Femur (tissue), 1 donor: ENCODE data around the gene SGK1.
A peak's percentile ranks its signal among the peaks of the same experiment; 100 is the strongest.
"Not testable (repeated sequence)": the region's sequence is repeated elsewhere in the genome, so short reads cannot be mapped to it uniquely, and the experiment has no call there.

Experiments used
- DNase-seq: peaks from one replicate; pipeline ENCODE4 v3.0.0-alpha.2; 2017

Gene SGK1

DNA sequence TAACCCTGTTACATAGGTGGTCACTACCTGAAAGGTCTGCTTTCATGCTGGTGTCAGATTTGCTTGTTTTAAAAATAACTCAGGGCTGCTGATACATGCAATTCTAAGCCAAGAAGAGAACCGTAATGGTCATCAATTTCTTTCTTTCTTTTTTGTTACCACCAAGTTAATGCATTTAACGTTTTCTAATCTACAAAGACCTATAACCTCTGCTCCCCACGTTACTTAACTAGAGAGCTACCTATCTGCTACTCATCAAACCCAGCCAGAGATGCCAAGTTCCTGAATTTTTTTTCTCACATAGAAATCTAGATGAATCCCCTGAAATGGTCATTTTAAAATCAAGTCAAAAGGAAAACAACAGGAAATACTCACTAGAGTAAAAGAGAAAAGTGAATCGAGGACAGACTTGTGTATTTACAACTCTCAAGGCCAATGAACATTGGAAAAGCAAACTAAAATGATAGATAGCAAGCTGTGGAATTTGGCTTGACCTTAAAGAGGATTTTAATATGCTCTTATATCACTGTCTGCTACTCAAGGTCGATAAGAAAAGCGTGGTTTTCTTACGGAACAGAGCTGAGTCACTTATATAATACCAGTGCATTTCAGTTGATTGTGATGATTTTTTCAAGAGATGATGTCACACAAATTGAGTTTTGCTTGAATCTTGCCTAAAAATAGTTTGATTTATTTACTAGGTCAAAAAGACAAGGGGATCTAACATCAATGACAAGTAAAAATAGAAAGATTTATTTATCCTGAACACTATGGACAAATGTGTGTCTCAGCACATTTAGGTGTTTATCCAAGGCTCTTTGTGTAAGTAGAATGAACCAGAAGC is 67.9 kb downstream of the SGK1 start:
- no peak for DNase-seq

DNA sequence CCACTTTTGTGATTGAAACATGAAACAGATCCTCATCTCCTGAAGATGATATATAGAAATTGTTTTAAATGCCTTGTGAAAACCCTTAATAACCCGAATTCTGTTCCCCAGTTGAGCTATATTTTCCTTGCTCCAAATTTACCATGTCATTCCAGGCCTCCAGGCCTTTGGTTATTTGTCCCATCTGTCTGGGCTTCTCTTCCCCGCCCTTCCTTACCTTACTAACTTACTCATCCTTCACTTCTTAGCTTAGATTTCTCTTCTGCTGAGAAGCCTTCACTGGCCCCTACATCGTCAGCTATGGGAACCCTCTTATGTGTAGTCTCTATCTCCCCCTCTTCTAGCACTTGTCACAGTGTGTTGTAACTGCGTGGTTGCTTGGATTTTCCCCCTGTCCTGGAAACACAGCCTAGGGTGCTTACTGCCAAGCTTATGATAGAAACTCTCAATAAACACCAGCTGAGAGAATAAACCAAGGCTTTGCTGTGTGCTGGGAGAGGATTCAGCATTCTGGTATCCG is 68.6 kb downstream of the SGK1 start:
- DNase-seq: no peak

DNA sequence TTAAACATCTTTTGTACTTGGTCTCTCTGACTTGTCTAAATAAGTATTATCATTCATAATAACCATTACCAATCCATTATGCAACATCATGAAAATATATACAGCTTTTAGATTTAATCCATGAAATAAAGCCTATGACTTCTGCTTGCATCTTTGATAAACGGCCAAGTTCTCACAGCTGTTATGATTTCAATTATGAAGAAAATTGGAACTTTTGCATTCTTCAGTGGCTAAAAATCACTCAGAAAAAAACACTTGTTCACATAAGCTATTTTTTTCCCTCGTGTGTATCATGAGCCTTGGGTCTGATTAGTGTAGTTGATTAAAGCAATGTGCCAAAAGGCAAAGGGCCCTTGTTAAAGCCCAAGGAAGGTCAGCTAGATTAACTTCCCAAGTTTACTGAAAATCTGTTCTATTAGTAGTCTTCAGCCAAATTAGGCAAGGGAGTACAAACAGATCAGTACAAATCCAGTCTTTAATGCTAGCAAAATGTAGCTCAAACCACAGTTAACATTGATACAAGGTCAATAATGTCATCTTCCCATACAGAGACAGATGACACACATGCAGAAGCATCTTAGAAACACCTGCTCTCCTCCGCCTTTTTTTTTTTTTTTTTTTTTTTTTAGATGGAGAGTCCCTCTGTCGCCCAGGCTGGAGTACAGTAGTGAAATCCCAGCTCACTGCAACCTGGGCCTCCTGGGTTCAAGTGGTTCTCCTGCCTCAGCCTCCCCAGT is 69.9 kb downstream of the SGK1 start:
- no peak for DNase-seq

DNA sequence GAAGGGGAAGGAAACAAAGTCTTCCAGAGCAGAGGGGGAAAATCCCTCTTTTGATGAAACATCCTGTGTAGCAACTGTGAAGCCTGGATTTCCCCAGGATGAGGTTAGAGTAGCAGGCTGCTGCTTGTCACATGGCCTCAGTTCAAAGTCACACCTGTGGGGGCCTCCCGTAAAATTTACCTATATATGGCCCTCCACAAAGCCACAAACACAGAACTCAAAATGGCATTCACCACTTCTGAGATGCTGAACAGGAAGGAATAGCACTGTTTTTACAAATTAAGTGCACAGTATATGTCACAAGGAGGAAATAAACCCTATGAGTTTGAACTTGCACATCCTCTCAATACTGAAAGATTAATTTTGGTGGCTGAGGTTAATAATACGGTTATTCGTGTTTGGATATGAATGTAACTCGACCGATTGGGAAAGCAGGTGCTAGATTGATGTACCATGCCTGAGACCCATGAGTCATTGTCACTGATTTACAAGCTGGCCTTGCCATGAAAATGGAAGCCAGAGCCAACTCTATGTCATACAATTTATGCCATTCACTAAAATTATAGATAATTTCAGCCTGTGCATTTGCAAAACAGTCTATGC is 70.6 kb downstream of the SGK1 start:
- no peak for DNase-seq

DNA sequence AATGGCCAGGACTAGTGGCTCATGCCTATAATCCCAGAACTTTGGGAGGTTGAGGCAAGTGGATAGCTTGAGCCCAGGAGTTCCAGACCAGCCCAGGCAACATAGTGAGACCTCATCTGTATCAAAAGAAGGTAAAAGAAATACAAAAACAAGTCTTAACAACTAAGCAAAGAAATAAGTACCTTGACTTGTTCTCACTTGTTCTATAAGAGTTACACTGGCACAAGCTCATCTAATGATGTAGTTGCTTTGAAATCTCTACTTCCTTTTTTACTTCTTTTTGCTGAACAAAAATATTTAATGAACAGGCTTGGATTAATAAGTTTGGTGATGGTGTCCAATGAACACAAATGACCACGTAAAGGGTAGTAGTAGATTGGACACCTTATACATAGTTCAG is 72.2 kb downstream of the SGK1 start:
- no peak for DNase-seq

DNA sequence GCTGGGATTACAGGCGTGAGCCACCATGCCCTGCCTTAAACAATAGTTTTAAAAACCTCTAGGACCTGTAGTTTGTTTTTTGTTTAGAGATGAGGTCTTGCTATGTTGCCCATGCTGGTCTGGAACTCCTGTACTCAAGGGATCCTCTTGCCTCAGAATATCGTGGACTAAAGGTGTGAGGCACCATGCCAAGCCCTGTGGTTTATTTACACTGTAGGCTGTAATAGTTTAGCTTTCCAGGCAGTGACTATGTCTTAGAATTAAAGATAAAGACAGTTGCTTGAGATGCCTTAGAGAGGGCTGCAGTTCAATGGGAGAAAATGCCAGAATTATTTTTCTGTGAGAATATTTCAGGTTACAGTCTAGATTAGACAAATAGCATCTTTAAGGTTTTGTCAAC is 72.9 kb downstream of the SGK1 start:
- no peak for DNase-seq

DNA sequence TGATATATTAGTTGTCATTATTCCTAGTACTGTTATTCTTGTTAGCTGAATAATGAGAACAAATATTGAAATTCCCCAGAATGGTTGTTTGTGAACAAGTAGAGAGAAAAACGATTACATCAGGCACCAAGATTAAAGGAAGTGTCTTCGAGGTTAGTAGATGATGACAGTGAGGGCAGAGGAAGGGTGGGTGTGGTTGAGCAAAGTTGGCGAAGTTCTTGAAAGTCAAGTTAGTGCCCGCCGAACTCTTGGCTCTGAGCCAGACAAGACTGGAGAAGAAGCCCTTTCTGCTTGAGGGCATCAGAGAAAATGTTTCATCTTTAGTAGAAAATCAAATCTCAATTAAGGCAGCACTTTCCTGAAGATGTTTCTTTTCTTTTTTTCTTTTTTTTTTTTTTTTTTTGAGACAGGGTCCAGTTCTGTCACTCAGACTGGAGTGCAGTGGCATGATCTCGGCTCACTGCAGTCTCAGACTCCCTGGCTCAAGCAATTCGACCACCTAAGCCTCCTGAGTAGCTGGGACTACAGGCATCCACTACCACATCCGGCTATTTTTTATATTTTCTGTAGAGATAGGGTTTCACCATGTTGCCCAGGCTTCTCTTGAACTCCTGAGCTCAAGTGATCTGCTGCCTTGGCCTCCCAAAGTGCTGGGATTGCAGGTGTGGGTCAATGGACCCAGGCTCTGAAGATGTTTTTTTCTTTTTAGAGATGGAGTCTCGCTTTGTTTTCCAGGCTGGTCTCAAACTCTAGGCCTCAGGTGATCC is 77.1 kb downstream of the SGK1 start:
- DNase-seq: peak; percentile 52

DNA sequence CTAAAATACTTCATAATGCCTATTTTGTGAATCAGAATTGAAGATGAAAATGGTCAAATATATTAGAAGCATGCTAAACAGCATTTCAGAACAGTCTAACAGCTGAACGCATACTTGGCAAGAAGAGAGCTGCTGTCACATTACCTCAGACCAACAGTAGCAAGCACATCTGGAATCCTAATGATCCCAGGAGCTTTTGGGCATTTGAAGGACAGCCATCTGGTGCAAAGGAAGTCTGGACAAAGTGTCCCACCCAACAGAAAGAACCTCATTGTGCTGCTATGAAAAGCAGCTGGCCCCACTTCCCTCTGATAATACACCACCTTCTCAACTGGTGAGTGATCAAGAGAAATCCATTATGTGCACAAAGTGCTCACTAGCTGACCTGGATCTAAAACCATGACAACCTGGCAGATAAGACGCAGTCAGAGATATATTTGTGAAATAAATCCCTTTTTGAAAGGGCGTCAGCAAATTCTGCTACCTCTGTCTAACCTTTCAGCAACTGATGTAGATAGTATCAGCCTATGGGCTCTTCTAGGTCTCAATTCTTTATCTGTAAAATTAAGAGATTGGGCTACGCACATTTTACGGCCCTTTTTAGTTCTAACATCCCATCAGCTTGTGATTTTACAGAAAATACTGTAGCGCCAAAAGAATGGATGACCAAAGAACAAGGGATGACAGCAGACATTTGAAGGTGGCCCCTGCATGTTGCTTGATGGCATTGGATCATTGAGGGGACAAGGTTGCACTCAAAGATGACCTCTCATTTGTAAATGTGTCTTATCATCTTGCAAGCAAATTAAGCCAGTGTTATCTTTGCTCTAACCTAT is 78.7 kb downstream of the SGK1 start:
- DNase-seq: peak; percentile 46

DNA sequence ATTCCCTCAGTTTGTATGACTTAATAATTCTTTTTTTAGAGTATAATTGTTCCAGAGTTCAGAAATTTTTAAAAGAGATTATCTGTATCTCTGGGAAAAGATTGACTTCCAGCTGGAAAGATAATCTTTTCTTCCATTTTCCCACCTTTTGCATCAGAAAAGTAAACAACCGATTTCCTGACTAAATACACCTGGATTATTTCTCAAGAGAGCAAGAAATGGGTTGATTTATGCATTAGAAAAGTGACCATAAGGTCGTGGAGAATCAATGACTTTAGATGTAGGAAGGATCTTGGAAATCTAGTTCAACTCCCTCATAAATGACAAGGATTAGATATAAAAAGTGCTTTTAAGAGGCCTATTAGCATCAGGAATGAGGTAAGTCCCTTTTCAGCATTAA is 79.9 kb downstream of the SGK1 start:
- DNase-seq: no peak

DNA sequence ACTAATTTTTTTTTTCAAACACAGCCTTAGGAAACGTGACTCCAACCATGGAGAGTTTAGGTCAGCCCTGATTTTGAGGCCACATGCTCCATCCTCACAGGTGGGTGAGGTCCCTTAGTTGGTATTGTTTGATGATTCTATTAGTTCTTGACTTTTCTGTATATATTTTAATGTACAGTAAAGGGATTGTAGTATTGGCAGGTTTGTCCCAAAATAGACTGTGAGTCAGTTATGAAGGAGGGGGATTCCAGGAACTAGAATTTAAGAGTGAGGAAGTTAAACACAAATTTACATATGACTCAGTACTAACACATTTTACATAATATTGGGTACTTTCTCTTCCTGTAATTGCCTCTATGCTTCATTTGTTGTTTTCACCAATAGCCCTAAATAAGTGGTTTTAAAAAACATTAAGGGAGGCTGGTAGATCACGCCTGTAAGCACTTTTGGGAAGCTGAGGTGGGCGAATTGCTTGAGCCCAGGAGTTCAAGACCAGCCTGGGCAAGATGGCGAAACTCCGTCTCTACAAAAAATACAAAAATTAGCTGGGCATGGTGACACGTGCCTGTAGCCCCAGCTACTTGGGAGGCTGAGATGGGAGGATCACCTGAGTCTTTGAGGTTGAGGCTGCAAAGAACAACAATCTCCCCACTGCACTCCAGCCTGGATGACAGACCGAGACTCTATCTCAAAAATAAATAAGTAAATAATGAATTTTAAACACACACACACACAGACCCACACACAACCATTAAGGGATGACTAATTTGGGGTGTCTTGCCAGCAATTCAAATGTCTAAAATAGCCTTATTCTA is 81.8 kb downstream of the SGK1 start:
- DNase-seq: no peak

DNA sequence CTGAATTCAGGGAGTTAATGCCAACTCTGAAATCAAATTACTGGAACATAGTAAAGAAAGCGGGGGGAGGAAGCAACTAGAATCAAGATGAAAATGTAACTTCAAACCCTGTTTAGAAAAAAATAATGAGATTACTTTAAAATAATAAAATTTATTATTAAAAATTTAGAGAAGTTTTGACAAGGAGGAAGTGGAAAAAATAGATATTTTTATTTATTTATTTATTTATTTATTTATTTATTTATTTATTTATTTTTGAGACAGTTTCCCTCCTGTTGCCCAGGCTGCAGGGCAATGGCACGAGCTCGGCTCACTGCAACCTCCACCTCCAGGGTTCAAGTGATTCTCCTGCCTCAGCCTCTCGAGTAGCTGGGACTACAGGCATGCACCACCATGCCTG is 82.6 kb downstream of the SGK1 start:
- not testable (repeated sequence) for DNase-seq

DNA sequence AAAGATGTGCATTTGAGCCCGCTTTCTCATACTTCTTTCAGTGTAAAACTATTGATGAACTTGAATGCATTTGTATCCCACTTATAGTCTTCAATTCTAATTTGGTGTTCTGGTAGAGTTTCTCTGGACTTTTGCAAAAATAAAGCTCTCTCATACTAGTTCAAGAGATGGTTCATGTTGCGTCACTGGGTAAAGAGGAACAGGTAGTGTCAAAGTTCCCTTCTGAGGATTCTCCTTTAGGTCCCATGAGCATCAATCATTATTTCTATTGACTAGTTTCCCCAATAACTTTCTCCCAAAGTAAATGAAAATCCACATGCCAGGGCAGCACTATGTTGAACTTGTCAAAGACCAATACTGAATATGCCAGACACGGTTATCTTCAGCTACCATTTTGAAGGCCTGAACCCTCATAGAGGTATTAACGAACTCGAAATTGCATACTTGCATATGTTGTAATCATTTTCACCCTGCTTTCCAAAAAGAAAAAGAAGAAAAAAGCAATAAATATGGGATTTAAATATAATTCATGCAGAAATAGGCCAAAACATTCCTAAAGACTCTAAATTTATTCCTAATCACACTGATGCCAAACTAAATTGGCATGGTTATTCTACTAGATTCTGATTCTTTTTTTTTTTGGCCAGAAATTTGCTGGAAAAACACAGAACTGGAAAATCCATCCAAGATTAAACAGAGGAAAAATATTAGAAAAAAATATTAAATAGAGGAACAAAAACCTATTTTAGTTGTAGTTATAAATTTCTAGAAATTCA is 84.5 kb downstream of the SGK1 start:
- no peak for DNase-seq

DNA sequence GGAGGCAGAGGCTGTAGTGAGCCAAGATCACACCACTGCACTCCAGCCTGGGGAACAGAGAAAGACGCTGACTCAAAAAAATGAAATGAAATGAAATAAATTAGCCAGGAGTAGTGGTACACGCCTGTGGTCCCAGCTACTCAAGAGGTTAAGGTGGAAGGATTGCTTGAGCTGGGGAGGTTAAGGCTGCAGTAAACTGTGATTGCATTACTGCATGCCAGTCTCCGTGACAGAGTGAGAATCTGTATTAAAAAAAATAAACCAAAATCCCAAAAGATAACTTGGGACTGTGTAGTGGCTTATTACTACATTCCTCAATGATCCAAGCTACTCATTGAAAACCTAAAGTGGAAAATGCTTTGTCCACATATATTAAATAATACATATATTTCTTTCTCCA is 87.0 kb downstream of the SGK1 start:
- no peak for DNase-seq

DNA sequence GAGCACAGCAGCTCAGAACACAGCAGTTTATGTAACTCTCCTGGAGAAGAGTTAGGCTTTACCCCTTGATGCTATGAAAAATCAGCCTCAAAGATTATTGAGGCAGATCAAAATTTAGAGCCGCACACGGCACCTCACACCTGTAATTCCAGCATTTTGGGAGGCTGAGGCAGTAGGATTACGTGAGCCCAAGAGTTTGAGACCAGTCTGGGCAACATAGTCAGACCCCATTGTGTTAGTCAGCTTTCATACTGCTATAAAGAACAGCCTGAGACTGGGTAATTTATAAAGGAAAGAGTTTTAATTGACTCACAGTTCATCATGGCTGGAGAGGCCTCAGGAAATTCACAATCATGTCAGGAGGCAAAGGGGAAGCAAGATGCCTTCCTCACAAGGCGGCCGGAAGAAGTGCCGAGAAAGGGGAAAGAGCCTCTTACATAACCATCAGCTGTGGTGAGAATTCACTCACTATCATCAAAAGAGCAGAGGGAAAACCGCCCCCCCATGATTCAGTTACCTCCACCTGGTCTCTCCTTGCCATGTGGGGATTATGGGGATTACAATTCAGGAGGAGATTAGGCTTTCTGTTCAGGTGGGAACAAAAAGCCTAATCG is 87.7 kb downstream of the SGK1 start:
- DNase-seq: no peak

DNA sequence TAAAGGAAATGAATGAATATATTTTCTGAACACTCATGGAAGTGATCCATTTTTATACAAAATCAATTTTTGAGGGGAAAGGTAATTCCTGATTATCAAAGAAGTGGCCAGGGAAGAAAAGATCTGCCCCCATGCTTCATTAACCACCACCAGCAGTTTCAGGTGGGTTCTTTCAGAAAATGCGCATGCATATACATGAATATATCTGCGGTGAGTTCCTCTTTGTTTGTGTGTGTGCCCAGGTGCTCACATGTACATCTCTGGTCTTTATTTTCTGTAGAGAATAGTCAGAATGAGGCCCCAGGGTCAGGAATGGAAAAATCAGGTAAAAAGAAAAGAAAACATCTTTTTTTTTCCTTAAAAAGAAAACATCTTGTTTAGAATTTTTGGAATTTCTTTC is 88.4 kb downstream of the SGK1 start:
- no peak for DNase-seq

DNA sequence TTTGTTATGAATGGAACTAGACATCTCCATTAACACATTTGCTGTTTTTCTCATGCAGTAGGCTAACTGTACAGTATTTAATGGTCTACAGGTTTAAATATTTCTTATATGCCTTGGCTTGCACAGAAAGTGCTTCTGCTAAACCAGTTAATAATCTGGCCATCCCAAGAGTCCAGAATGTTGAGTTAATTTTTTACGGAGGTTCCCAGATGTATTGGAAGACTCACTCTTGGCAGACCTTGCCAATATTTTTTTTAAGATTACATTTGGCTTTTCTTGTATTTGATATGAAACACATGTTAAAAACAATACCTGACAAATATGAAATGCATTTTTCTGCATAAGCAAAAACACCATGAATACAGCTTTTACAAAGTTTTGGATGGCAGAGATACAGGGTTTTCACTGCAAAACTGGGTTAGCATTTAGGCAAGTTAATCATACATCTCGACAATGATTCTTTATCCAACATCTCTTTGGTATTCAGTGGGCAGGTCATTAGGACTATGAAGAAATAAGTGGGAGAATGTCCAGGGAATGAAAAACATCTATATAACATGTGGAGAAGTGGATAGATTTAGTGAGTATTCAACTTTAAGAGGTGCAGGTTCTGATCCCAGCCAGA is 94.0 kb downstream of the SGK1 start:
- no peak for DNase-seq

DNA sequence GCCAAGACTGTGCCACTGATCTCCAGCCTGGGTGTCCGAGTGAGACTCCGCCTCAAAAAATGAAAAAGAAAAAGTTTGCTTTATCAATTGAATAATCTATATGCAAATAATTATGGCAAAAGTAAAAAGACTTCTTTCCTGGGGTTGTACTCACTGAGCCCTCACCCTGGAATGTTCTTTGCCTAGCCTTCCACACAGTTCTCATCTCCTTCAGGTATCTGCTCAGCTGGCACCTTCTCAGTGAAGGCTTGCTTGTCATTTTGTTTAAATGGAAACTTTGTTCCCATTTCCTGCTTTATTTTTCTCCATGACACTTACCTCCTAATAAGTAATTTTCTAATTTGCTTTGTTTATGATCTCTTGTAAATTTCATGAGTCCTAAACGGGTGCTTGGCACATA is 96.7 kb downstream of the SGK1 start:
- DNase-seq: no peak

DNA sequence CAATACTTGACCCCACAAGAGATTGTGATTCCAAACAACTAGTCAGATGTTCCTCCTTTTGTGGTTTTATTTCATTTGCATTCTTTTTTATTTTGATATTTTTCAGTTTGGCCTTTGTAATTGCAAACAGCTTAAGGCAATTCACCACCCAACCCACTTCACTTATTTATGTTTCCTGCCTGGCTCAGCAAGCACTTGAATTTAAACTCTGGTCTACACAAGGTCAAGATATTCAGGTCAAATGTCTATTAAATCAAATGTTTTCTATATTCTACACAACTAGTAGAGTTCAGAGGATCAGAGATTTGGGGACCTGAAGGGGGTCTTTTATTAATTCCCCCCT is 100.1 kb downstream of the SGK1 start:
- no peak for DNase-seq

DNA sequence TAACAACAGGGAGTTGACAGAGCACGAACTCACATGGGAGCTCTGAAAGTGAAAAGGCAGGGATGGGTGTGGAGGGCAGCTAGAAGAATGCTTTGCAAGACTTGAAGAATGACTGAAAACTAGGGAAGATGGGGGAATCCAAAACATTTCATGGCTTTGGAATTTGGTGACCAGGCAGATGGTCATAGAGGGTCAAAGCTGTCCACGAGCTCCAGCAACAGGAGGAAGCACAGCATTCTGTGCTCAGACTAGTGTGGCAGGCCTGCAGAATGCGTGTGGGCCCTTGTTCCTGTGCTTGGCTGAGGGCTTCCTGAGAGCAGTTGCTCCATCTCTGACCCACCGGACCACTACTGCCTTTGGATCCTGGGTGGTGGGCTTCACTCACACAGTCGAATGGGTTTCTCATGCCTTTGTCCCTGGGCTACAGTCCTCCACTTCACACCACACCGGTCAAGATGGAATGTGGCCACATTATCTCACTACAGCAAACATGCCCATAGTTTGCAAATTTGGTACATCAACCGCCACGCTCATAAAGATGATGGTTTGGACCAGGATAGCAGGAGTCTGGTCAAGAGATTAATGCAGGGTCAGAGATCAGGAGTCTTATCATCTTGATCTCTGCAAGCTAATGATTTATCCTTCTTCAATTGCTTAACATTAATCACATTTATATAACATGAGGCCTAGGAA is 100.7 kb downstream of the SGK1 start:
- no peak for DNase-seq
